Endothelial cell of umbilical vein (primary cell): ENCODE results near the gene GUK1. TPM values are rescaled to one million over a fixed set of nuclear protein-coding genes. Genes with fewer than 3 reads are reported as not detected.

Experiments
- BruUV-seq: library from RNA; stranded (reverse); fragments of 400-500 nt; replicated peaks from 2 replicates; lab custom pipeline; 2021; lab: Mats Ljungman, UMichigan
- CTCF ChIA-PET: fragments of 300-600, 350-600 bp; sonication (Branson Sonifier 250); formaldehyde crosslinking; loops from one replicate; lab custom pipeline; 2021; ENCODE audit warnings: antibody characterized with exemption, inconsistent platforms; lab: Charles Lee
- POLR2A ChIA-PET: fragments of 300-600, 350-600 bp; sonication (Branson Sonifier 250); formaldehyde crosslinking; loops from one replicate; lab custom pipeline; 2021; ENCODE audit warnings: antibody characterized with exemption, inconsistent platforms; lab: Charles Lee
- DNase-seq: peaks from one replicate; pipeline ENCODE4 v3.0.0-alpha.2; 2011; ENCODE audit warnings: low read depth, low spot score
- FAIRE-seq: peaks from 2 replicates; lab custom pipeline; 2011; peaks lifted over from hg19 to GRCh38; lab: Jason Lieb, UNC
- H2AFZ ChIP-seq: 2 replicates; pipeline ENCODE4 v1.6.0; 2012; ENCODE audit warnings: low read depth, low read length, control low read depth, inconsistent platforms
- H3K27ac ChIP-seq: 2 replicates; pipeline ENCODE4 v1.5.1; 2011; ENCODE audit warnings: low read depth, mild to moderate bottlenecking, control low read depth, low read length, moderate library complexity; ENCODE audit not compliant: insufficient read depth
- H3K27me3 ChIP-seq, 2 experiments: 2 replicates each; pipeline versions ENCODE4 v1.6.0 to v1.6.1; 2011; ENCODE audit warnings: low read length in 2 of 2, mixed read lengths in 1 of 2; ENCODE audit not compliant: control insufficient read depth in 2 of 2, insufficient read depth in 2 of 2
- H3K36me3 ChIP-seq, 2 experiments: 2 replicates in 1 of 2; 3 replicates in 1 of 2; pipeline ENCODE4 v1.5.1; 2011; ENCODE audit warnings: low read length in 2 of 2, mild to moderate bottlenecking in 1 of 2, moderate library complexity in 1 of 2; ENCODE audit not compliant: control insufficient read depth in 2 of 2, insufficient read depth in 2 of 2; ENCODE audit errors: extremely low read depth in 1 of 2
- H3K4me1 ChIP-seq: 3 replicates; pipeline ENCODE4 v1.5.1; 2011; ENCODE audit warnings: mild to moderate bottlenecking, low read length; ENCODE audit not compliant: control insufficient read depth, insufficient read depth; ENCODE audit errors: extremely low read depth
- H3K4me2 ChIP-seq: 2 replicates; pipeline ENCODE4 v1.6.1; 2011; ENCODE audit warnings: low read length, control low read depth, mixed read lengths; ENCODE audit not compliant: insufficient read depth
- H3K4me3 ChIP-seq, 3 experiments: fragments of 200-600 bp in 1 of 3; sonication (generic), shearing (Covaris generic) in 1 of 3; replicated peaks in 1 of 3; 2 replicates each; pipeline ENCODE4 v1.5.1; 2011 to 2016; ENCODE audit warnings: control low read depth in 3 of 3, low read length in 3 of 3, mild to moderate bottlenecking in 2 of 3, inconsistent platforms in 1 of 3, low read depth in 1 of 3, moderate library complexity in 1 of 3; ENCODE audit not compliant: insufficient read depth in 1 of 3
- H3K79me2 ChIP-seq: 2 replicates; pipeline ENCODE4 v1.6.0; 2012; ENCODE audit warnings: low read length, inconsistent platforms; ENCODE audit not compliant: control insufficient read depth, insufficient read depth
- H3K9ac ChIP-seq: replicated peaks from 2 replicates; pipeline ENCODE3; 2011; ENCODE audit warnings: low read length, control low read depth; ENCODE audit not compliant: insufficient read depth; ENCODE audit errors: extremely low read depth
- H3K9me1 ChIP-seq: replicated peaks from 3 replicates; pipeline ENCODE4 v1.6.0; 2011; ENCODE audit warnings: mild to moderate bottlenecking, low read length; ENCODE audit not compliant: control insufficient read depth, insufficient read depth; ENCODE audit errors: extremely low read depth
- H3K9me3 ChIP-seq: replicated peaks from 2 replicates; pipeline ENCODE4 v1.5.1; 2012; ENCODE audit warnings: low read length, inconsistent platforms; ENCODE audit not compliant: control insufficient read depth, insufficient read depth
- H4K20me1 ChIP-seq: replicated peaks from 2 replicates; pipeline ENCODE3; 2011; ENCODE audit warnings: mild to moderate bottlenecking, low read length; ENCODE audit not compliant: control insufficient read depth, insufficient read depth; ENCODE audit errors: extremely low read depth
- CTCF ChIP-seq, 2 donors: IDR thresholded peaks; 1 replicate in 1 of 2; 2 replicates in 1 of 2; pipeline ENCODE4 v1.5.1; 2011; ENCODE audit warnings: low read length in 2 of 2, mild to moderate bottlenecking in 2 of 2, moderate library complexity in 2 of 2, control low read depth in 1 of 2, inconsistent platforms in 1 of 2, low read depth in 1 of 2; ENCODE audit not compliant: insufficient read depth in 1 of 2; ENCODE audit errors: extremely low read depth in 1 of 2
- EZH2 ChIP-seq: IDR thresholded peaks from 2 replicates; pipeline ENCODE4 v1.6.1; 2012; ENCODE audit warnings: borderline replicate concordance, low read depth, mild to moderate bottlenecking, moderate library complexity, low read length, inconsistent platforms; ENCODE audit not compliant: severe bottlenecking
- FOS ChIP-seq: IDR thresholded peaks from 2 replicates; pipeline ENCODE4 v1.6.1; 2011; ENCODE audit warnings: mild to moderate bottlenecking, low read length, moderate library complexity, borderline replicate concordance; ENCODE audit not compliant: insufficient read depth
- GATA2 ChIP-seq: IDR thresholded peaks from 2 replicates; pipeline ENCODE4 v1.7.0; 2011; ENCODE audit warnings: low read depth, mild to moderate bottlenecking, moderate library complexity, mixed read lengths, low read length; ENCODE audit not compliant: insufficient read length, insufficient read depth
- JUN ChIP-seq: IDR thresholded peaks from 2 replicates; pipeline ENCODE4 v1.6.1; 2011; ENCODE audit warnings: borderline replicate concordance, low read depth; ENCODE audit not compliant: insufficient read length, insufficient read depth
- MAX ChIP-seq: IDR thresholded peaks from 2 replicates; pipeline ENCODE4 v1.6.1; 2011; ENCODE audit not compliant: insufficient read depth, insufficient read length
- MYC ChIP-seq: IDR thresholded peaks from one replicate; pipeline ENCODE4 v1.6.1; 2011; ENCODE audit warnings: mild to moderate bottlenecking, low read depth, low read length
- POLR2A ChIP-seq: IDR thresholded peaks from 2 replicates; pipeline ENCODE4 v1.6.1; 2012; ENCODE audit warnings: low read depth, mild to moderate bottlenecking, control low read depth, low read length
- POLR2AphosphoS5 ChIP-seq: IDR thresholded peaks from 2 replicates; pipeline ENCODE4 v1.6.1; 2012; ENCODE audit warnings: low read depth, mild to moderate bottlenecking, control low read depth, low read length, moderate library complexity; ENCODE audit not compliant: insufficient read depth
- dilution Hi-C: fragments of 300-500 bp; cut with MboI; formaldehyde crosslinking; loops from one replicate; pipeline ENCODE4 v1.15.0; 2019; ENCODE audit warnings: low sequenced_read_pairs; ENCODE audit not compliant: extremely low pct_ligation_motif_present
- intact Hi-C: fragments of 100-400 bp; cut with micrococcal nuclease; formaldehyde crosslinking; loops from one replicate; pipeline ENCODE4 v1.10.0; 2022
- polyA plus RNA-seq, 4 experiments: library from polyadenylated mRNA; depleted of rRNA in 3 of 4; stranded (reverse) in 3 of 4; unstranded in 1 of 4; fragments of >200 nt; gene quantifications; 2 replicates each; pipeline versions ENCODE4 v1.2.1 to v1.2.3, GENCODE V29; 2011 to 2012; ENCODE audit warnings: missing spikeins in 1 of 4
- total RNA-seq: library from RNA; stranded (reverse); gene quantifications from 2 replicates; pipeline ENCODE4 v1.2.3, GENCODE V29; 2021

The GUK1 gene
- total and polyA plus RNA-seq, 2 donors (not counting 3 experiments of a cell fraction or from before 2014, with no cell fraction given), result 239 to 742 TPM

GRCh38 chr1:228105996-228106799 is 33.9 kb upstream of the GUK1 start:
- H3K79me2 ChIP-seq, result peaks cover 24% of the 10 kb centered on the region
- FAIRE-seq (no peak), DNase-seq (no peak)
- H3K4me1 ChIP-seq, result peaks cover 22% of the 10 kb centered on the region
- dilution Hi-C loops (no loop called here), intact Hi-C loops (loop anchor here (5.0 kb wide), 1 partner anchor 351 kb away; a partner anchor contains a TSS)
- ChIA-PET POLR2A (no interaction called here), CTCF (interaction anchor here (1.0 to 1.3 kb wide), 2 partner anchors 42 to 107 kb away, joined by 3 to 4 read pairs; no protein-coding TSS in a partner anchor)
- BruUV-seq, result no TSS peak
- H4K20me1 ChIP-seq, result no peaks in the 10 kb centered on the region
- no peak overlapping the region for H3K4me3 ChIP-seq
- TF ChIP-seq POLR2AphosphoS5, result no peak
- TF ChIP-seq MYC, result no peak
- no peak for TF ChIP-seq CTCF (IDR thresholded peaks at IDR 0.05; ENCODE audit: extremely low read depth in 1 of 2, insufficient read depth in 1 of 2, low read depth in 1 of 2, low read length in 2 of 2)
- TF ChIP-seq GATA2, result no peak
- no peak for TF ChIP-seq MAX
- no peak for TF ChIP-seq FOS
- TF ChIP-seq EZH2, result no peak
- TF ChIP-seq JUN, result no peak
- TF ChIP-seq POLR2A, result no peak
- no peaks in the 10 kb centered on the region for H3K27me3 ChIP-seq
- H3K9me1 ChIP-seq, result no peaks in the 10 kb centered on the region
- H3K9ac ChIP-seq, result no peak overlapping the region
- H2AFZ ChIP-seq, result no peak overlapping the region
- no peak overlapping the region for H3K4me2 ChIP-seq
- no peak overlapping the region for H3K27ac ChIP-seq
- no peaks in the 10 kb centered on the region for H3K9me3 ChIP-seq
- peaks cover 0 to 8% of the 10 kb centered on the region in 2 experiments for H3K36me3 ChIP-seq
